ENCODE results near the gene PTGDR2.
A peak's percentile ranks its signal among the peaks of the same experiment; 100 is the strongest.
"Not testable (repeated sequence)": the region's sequence is repeated elsewhere in the genome, so short reads cannot be mapped to it uniquely, and the experiment has no call there.

The PTGDR2 gene

GRCh38 chr11:60840470-60841430, 15.0 kb downstream of the PTGDR2 start:
- no peak for DNase-seq

- DNase-seq, result no peak
Observed at GRCh38 chr11:60838132-60838531, 17.6 kb downstream of the PTGDR2 start.

GRCh38 chr11:60836866-60837515, 18.8 kb downstream of the PTGDR2 start:
- DNase-seq, result no peak

- DNase-seq, result no peak
Observed at GRCh38 chr11:60835534-60835846, 20.3 kb downstream of the PTGDR2 start.

GRCh38 chr11:60834742-60835533, 20.8 kb downstream of the PTGDR2 start:
- no peak for DNase-seq

- peak; percentile 19 for DNase-seq
Observed at GRCh38 chr11:60831501-60832079, 24.2 kb downstream of the PTGDR2 start.

- peak; percentile 53 for DNase-seq
Observed at GRCh38 chr11:60831143-60831500, 24.6 kb downstream of the PTGDR2 start.

- no peak for DNase-seq
Observed at GRCh38 chr11:60830478-60831142, 25.1 kb downstream of the PTGDR2 start.

- DNase-seq, result no peak
Observed at GRCh38 chr11:60825790-60826189, 30.0 kb downstream of the PTGDR2 start.

- no peak for DNase-seq
Observed at GRCh38 chr11:60825118-60825517, 30.6 kb downstream of the PTGDR2 start.

- not testable (repeated sequence) for DNase-seq
Observed at GRCh38 chr11:60823745-60824306, 31.9 kb downstream of the PTGDR2 start.

GRCh38 chr11:60821827-60822599, 33.7 kb downstream of the PTGDR2 start:
- no peak for DNase-seq

GRCh38 chr11:60818057-60818456, 37.7 kb downstream of the PTGDR2 start:
- no peak for DNase-seq

GRCh38 chr11:60816590-60817157, 39.1 kb downstream of the PTGDR2 start:
- DNase-seq, result no peak

- DNase-seq, result no peak
Observed at GRCh38 chr11:60814112-60814511, 41.6 kb downstream of the PTGDR2 start.

GRCh38 chr11:60813324-60813723, 42.4 kb downstream of the PTGDR2 start:
- no peak for DNase-seq

- DNase-seq, result no peak
Observed at GRCh38 chr11:60810569-60810968, 45.2 kb downstream of the PTGDR2 start.

- DNase-seq, result no peak
Observed at GRCh38 chr11:60810151-60810550, 45.6 kb downstream of the PTGDR2 start.

GRCh38 chr11:60809691-60810090, 46.1 kb downstream of the PTGDR2 start:
- no peak for DNase-seq

- DNase-seq, result no peak
Observed at GRCh38 chr11:60809249-60809648, 46.5 kb downstream of the PTGDR2 start.
